H1 (cell line): ENCODE results near the gene KCNAB2. TPM values are rescaled to one million over a fixed set of nuclear protein-coding genes. Genes with fewer than 3 reads are reported as not detected.

Source experiments
- CTCF ChIA-PET: fragments of 300-600 bp; sonication (Branson Sonifier 250); formaldehyde crosslinking; loops from one replicate; lab custom pipeline; 2021; ENCODE audit not compliant: partially characterized antibody; lab: Charles Lee
- POLR2A ChIA-PET: fragments of 300-600 bp; sonication (Branson Sonifier 250); formaldehyde crosslinking; loops from one replicate; lab custom pipeline; 2021; ENCODE audit warnings: inconsistent platforms; ENCODE audit not compliant: partially characterized antibody; lab: Charles Lee
- DNase-seq, 2 experiments: peaks; one replicate each; pipeline versions ENCODE4 v3.0.0 to v3.0.0-alpha.2; 2010 to 2022; ENCODE audit warnings: low spot score in 2 of 2, low read depth in 1 of 2, mixed read lengths in 1 of 2
- FAIRE-seq: peaks from 2 replicates; lab custom pipeline; 2011; peaks lifted over from hg19 to GRCh38; lab: Jason Lieb, UNC
- H2AFZ ChIP-seq: 2 replicates; pipeline ENCODE4 v1.8.1; 2012; ENCODE audit warnings: low read length, inconsistent platforms
- H2AK5ac ChIP-seq: 2 replicates; pipeline ENCODE4 v1.6.1; 2013; ENCODE audit warnings: low read depth, low read length
- H2BK120ac ChIP-seq: replicated peaks from 2 replicates; pipeline ENCODE3; 2013; ENCODE audit warnings: low read depth, low read length, inconsistent platforms
- H2BK12ac ChIP-seq: 2 replicates; pipeline ENCODE4 v1.6.1; 2013; ENCODE audit warnings: low read depth, low read length
- H2BK15ac ChIP-seq: 2 replicates; pipeline ENCODE4 v1.6.1; 2013; ENCODE audit warnings: low read length
- H2BK20ac ChIP-seq: 2 replicates; pipeline ENCODE4 v1.6.1; 2013; ENCODE audit warnings: low read length
- H2BK5ac ChIP-seq: 2 replicates; pipeline ENCODE4 v1.6.1; 2013; ENCODE audit warnings: low read depth, low read length
- H3K14ac ChIP-seq: 2 replicates; pipeline ENCODE4 v1.6.1; 2013; ENCODE audit warnings: inconsistent platforms; ENCODE audit not compliant: insufficient read length
- H3K18ac ChIP-seq: 2 replicates; pipeline ENCODE4 v1.6.1; 2013; ENCODE audit warnings: low read length; ENCODE audit errors: extremely low read depth
- H3K23ac ChIP-seq: 2 replicates; pipeline ENCODE4 v1.6.1; 2013; ENCODE audit warnings: inconsistent platforms; ENCODE audit not compliant: insufficient read length
- H3K23me2 ChIP-seq: 2 replicates; pipeline ENCODE4 v1.6.1; 2013; ENCODE audit warnings: low read depth, low read length
- H3K27ac ChIP-seq: 2 replicates; pipeline ENCODE4 v1.6.1; 2011; ENCODE audit warnings: low read depth, low read length, inconsistent platforms
- H3K27me3 ChIP-seq, 4 experiments: replicated peaks in 1 of 4; 1 replicate in 1 of 4; 2 replicates in 3 of 4; pipeline versions ENCODE4 v1.6.1 to v1.8.1; 2011 to 2013; ENCODE audit warnings: low read length in 3 of 4, mild to moderate bottlenecking in 3 of 4, inconsistent platforms in 2 of 4, mixed read lengths in 2 of 4, moderate library complexity in 1 of 4; ENCODE audit not compliant: control insufficient read depth in 3 of 4, insufficient read depth in 3 of 4; ENCODE audit errors: extremely low read depth in 1 of 4
- H3K36me3 ChIP-seq, 4 experiments: 2 replicates each; pipeline versions ENCODE4 v1.6.1 to v1.8.1; 2011 to 2013; ENCODE audit warnings: mild to moderate bottlenecking in 4 of 4, low read length in 3 of 4, moderate library complexity in 2 of 4, control low read depth in 1 of 4, inconsistent platforms in 1 of 4; ENCODE audit not compliant: insufficient read depth in 4 of 4, control insufficient read depth in 2 of 4
- H3K4ac ChIP-seq: replicated peaks from 2 replicates; pipeline ENCODE3; 2013; ENCODE audit warnings: low read length, low read depth, mixed read lengths, inconsistent platforms; ENCODE audit not compliant: insufficient read length
- H3K4me1 ChIP-seq, 4 experiments: replicated peaks in 1 of 4; 1 replicate in 1 of 4; 2 replicates in 3 of 4; pipeline versions ENCODE4 v1.6.1 to v1.8.1; 2011 to 2013; ENCODE audit warnings: low read length in 3 of 4, inconsistent platforms in 2 of 4, mixed read lengths in 1 of 4; ENCODE audit not compliant: insufficient read depth in 4 of 4, control insufficient read depth in 3 of 4
- H3K4me2 ChIP-seq, 2 experiments: 2 replicates each; pipeline versions ENCODE4 v1.6.1 to v1.8.1; 2011 to 2013; ENCODE audit warnings: low read depth in 2 of 2, low read length in 2 of 2, control low read depth in 1 of 2, inconsistent platforms in 1 of 2, mild to moderate bottlenecking in 1 of 2; ENCODE audit not compliant: insufficient read depth in 1 of 2
- H3K4me3 ChIP-seq, 4 experiments: fragments of 200-600, 300-600 bp in 1 of 4; sonication (generic), shearing (Covaris generic), sonication (Bioruptor Twin) in 1 of 4; 2 replicates each; pipeline versions ENCODE4 v1.5.1 to v1.8.1; 2011 to 2016; ENCODE audit warnings: low read length in 4 of 4, low read depth in 3 of 4, control low read depth in 2 of 4, inconsistent platforms in 2 of 4, mild to moderate bottlenecking in 2 of 4, mixed read lengths in 1 of 4, moderate library complexity in 1 of 4; ENCODE audit not compliant: insufficient read depth in 2 of 4; ENCODE audit errors: extremely low read depth in 1 of 4
- H3K56ac ChIP-seq: replicated peaks from 2 replicates; pipeline ENCODE3; 2013; ENCODE audit warnings: low read depth, mild to moderate bottlenecking, mixed read lengths, low read length, inconsistent platforms; ENCODE audit not compliant: insufficient read length
- H3K79me1 ChIP-seq: 2 replicates; pipeline ENCODE4 v1.6.1; 2013; ENCODE audit warnings: low read depth, low read length, control low read depth
- H3K79me2 ChIP-seq, 2 experiments: 2 replicates each; pipeline versions ENCODE4 v1.6.1 to v1.8.1; 2012 to 2013; ENCODE audit warnings: low read length in 2 of 2, mild to moderate bottlenecking in 2 of 2, inconsistent platforms in 1 of 2; ENCODE audit not compliant: insufficient read depth in 2 of 2, control insufficient read depth in 1 of 2
- H3K9ac ChIP-seq, 4 experiments: replicated peaks in 1 of 4; 1 replicate in 1 of 4; 2 replicates in 3 of 4; pipeline versions ENCODE4 v1.6.1 to v1.8.1; 2011 to 2013; ENCODE audit warnings: low read depth in 3 of 4, low read length in 3 of 4, control low read depth in 2 of 4, mild to moderate bottlenecking in 2 of 4, moderate library complexity in 2 of 4, inconsistent platforms in 1 of 4; ENCODE audit errors: extremely low read depth in 1 of 4
- H3K9me3 ChIP-seq, 2 experiments: 2 replicates each; pipeline versions ENCODE4 v1.6.1 to v1.8.1; 2012 to 2013; ENCODE audit warnings: mild to moderate bottlenecking in 2 of 2, moderate library complexity in 2 of 2, control low read depth in 1 of 2, inconsistent platforms in 1 of 2, low read depth in 1 of 2, low read length in 1 of 2, mixed read lengths in 1 of 2; ENCODE audit not compliant: insufficient read depth in 2 of 2
- H4K20me1 ChIP-seq, 2 experiments: replicated peaks in 1 of 2; 2 replicates each; pipeline versions ENCODE3 to v1.8.1; 2011 to 2013; ENCODE audit warnings: inconsistent platforms in 2 of 2, low read length in 2 of 2, mild to moderate bottlenecking in 1 of 2; ENCODE audit not compliant: insufficient read depth in 2 of 2, control insufficient read depth in 1 of 2
- H4K5ac ChIP-seq: 2 replicates; pipeline ENCODE4 v1.6.1; 2013; ENCODE audit warnings: low read length, low read depth, mixed read lengths, inconsistent platforms; ENCODE audit not compliant: insufficient read length
- H4K8ac ChIP-seq: 2 replicates; pipeline ENCODE4 v1.8.0; 2013; ENCODE audit warnings: mild to moderate bottlenecking, moderate library complexity, low read length, inconsistent platforms; ENCODE audit not compliant: insufficient read depth; ENCODE audit errors: extremely low read depth
- H4K91ac ChIP-seq: replicated peaks from 2 replicates; pipeline ENCODE3; 2013; ENCODE audit warnings: low read length, mixed read lengths, inconsistent platforms; ENCODE audit not compliant: insufficient read length
- ASH2L ChIP-seq: fragments of 200-600, 300-600 bp; sonication (generic); IDR thresholded peaks from one replicate; pipeline ENCODE4 v1.7.1; 2017; ENCODE audit warnings: low read length
- JUND ChIP-seq: IDR thresholded peaks from 2 replicates; pipeline ENCODE4 v1.6.1; 2011; ENCODE audit warnings: mild to moderate bottlenecking, improper control_type of control experiment, low read length
- POU5F1 ChIP-seq: IDR thresholded peaks from 2 replicates; pipeline ENCODE4 v1.6.1; 2011; ENCODE audit warnings: low read depth, mild to moderate bottlenecking, low read length, moderate library complexity
- WGBS, 2 experiments: shearing (Covaris generic) in 1 of 2; methylation state at CpG; one replicate each; pipeline versions ENCODE4 v1.1.6 to v1.1.7; 2013 to 2015; ENCODE audit warnings: low lambda C conversion rate in 2 of 2, mixed read lengths in 2 of 2, inconsistent platforms in 1 of 2, low coverage in 1 of 2, missing lambda C conversion rate in 1 of 2; ENCODE audit not compliant: insufficient replicate concordance in 2 of 2, insufficient coverage in 1 of 2, insufficient read length in 1 of 2; ENCODE audit errors: extremely low coverage in 1 of 2, missing lambda C conversion rate in 1 of 2; 5-methylcytosine and 5-hydroxymethylcytosine counted together
- polyA plus RNA-seq, 7 experiments: library from polyadenylated mRNA; depleted of rRNA in 3 of 7; stranded (reverse) in 5 of 7; unstranded in 2 of 7; fragments of >200 nt in 5 of 7; fragments of 200-250 nt in 2 of 7; gene quantifications; 1 replicate in 5 of 7; 2 replicates in 1 of 7; 4 replicates in 1 of 7; pipeline versions ENCODE4 v1.2.1 to v1.2.3, GENCODE V29; 2011 to 2013; ENCODE audit warnings: missing spikeins in 2 of 7, mixed read lengths in 2 of 7
- total RNA-seq: library from RNA; stranded (reverse); fragmentation: NEBNext Ultra II Directional; extraction: Animal tissue kit (Norgen Biotek cat#: 25700); gene quantifications from 2 replicates; pipeline ENCODE4 v1.2.1, GENCODE V29; 2021

KCNAB2 gene
- total and polyA plus RNA-seq, 2 of the 8 experiments (the other 6 are each of a cell fraction or from before 2014, with no cell fraction given) = 4.5 to 7.0 TPM

GRCh38 chr1:6012529-6013318 is 33.0 kb upstream of the KCNAB2 start:
- H3K23ac ChIP-seq = no peak overlapping the region
- no peak overlapping the region for H4K8ac ChIP-seq
- no peak overlapping the region for H2BK120ac ChIP-seq
- H3K79me2 ChIP-seq = no peaks in the 10 kb centered on the region
- H2AFZ ChIP-seq = no peak overlapping the region
- H3K4me3 ChIP-seq = no peak overlapping the region
- WGBS, 2 experiments = 89% methylated on average over 16 of the region's 17 CpGs; no CpG with 5 or more reads in 1 of the 2 experiments
- no peak overlapping the region for H3K4me2 ChIP-seq
- H3K79me1 ChIP-seq = no peaks in the 10 kb centered on the region
- DNase-seq = no peak
- TF ChIP-seq JUND (no peak), ASH2L (no peak), POU5F1 (no peak)
- no peak overlapping the region for H3K9ac ChIP-seq
- H3K14ac ChIP-seq = no peak overlapping the region
- H2BK5ac ChIP-seq = no peak overlapping the region
- no peaks in the 10 kb centered on the region for H3K4me1 ChIP-seq
- H3K27me3 ChIP-seq = no peaks in the 10 kb centered on the region
- H4K5ac ChIP-seq = no peak overlapping the region
- no peaks in the 10 kb centered on the region for H3K36me3 ChIP-seq
- CTCF ChIA-PET = interaction anchor here (1.3 to 2.2 kb wide), 2 partner anchors 13 to 22 kb away, joined by 5 to 11 read pairs; no protein-coding TSS in a partner anchor
- no peak overlapping the region for H3K56ac ChIP-seq
- no peak overlapping the region for H3K27ac ChIP-seq
- H3K23me2 ChIP-seq = peaks cover 4% of the 10 kb centered on the region; the same call in 1 of the 2 replicates
- no peak overlapping the region for H2BK15ac ChIP-seq
- H3K4ac ChIP-seq = no peak overlapping the region
- H4K91ac ChIP-seq = peak overlapping the region; percentile 54
- FAIRE-seq = no peak
- no peaks in the 10 kb centered on the region for H3K9me3 ChIP-seq
- H2BK12ac ChIP-seq = no peak overlapping the region
- H3K18ac ChIP-seq = no peak overlapping the region
- POLR2A ChIA-PET = no interaction called here
- no peak overlapping the region for H2AK5ac ChIP-seq
- no peak overlapping the region for H2BK20ac ChIP-seq
- peaks cover 0 to 5% of the 10 kb centered on the region in 2 experiments for H4K20me1 ChIP-seq
